ENCODE data around the gene FASLG.

Gene FASLG

GRCh38 chr1:172647110-172647564, 11.8 kb upstream of the FASLG start:
- DNase-seq: no peak

GRCh38 chr1:172647987-172648386, 10.9 kb upstream of the FASLG start:
- DNase-seq: no peak

GRCh38 chr1:172650474-172651193, 8.3 kb upstream of the FASLG start:
- DNase-seq: no peak

GRCh38 chr1:172653015-172653709, 5.7 kb upstream of the FASLG start:
- no peak for DNase-seq

- no peak for DNase-seq
Observed at GRCh38 chr1:172654535-172654934, 4.4 kb upstream of the FASLG start.

- DNase-seq: no peak
Observed at GRCh38 chr1:172656576-172656975, 2.3 kb upstream of the FASLG start.

GRCh38 chr1:172657586-172657985, 1.3 kb upstream of the FASLG start:
- no peak for DNase-seq

GRCh38 chr1:172661107-172661506, 2.2 kb downstream of the FASLG start:
- DNase-seq: no peak

GRCh38 chr1:172662464-172663109, 3.7 kb downstream of the FASLG start:
- DNase-seq: no peak

GRCh38 chr1:172663732-172664131, 4.8 kb downstream of the FASLG start:
- DNase-seq: no peak

- DNase-seq: no peak
Observed at GRCh38 chr1:172668097-172668496, 9.2 kb downstream of the FASLG start.

GRCh38 chr1:172669011-172669410, 10.1 kb downstream of the FASLG start:
- no peak for DNase-seq

- DNase-seq: no peak
Observed at GRCh38 chr1:172670316-172670715, 11.4 kb downstream of the FASLG start.

GRCh38 chr1:172670791-172671190, 11.9 kb downstream of the FASLG start:
- no peak for DNase-seq

GRCh38 chr1:172671591-172671990, 12.7 kb downstream of the FASLG start:
- DNase-seq: no peak

GRCh38 chr1:172672720-172673119, 13.8 kb downstream of the FASLG start:
- DNase-seq: no peak

- no peak for DNase-seq
Observed at GRCh38 chr1:172673761-172674160, 14.9 kb downstream of the FASLG start.

- no peak for DNase-seq
Observed at GRCh38 chr1:172674831-172675613, 16.1 kb downstream of the FASLG start.

GRCh38 chr1:172679000-172679772, 20.3 kb downstream of the FASLG start:
- no peak for DNase-seq

- DNase-seq: no peak
Observed at GRCh38 chr1:172680244-172680643, 21.3 kb downstream of the FASLG start.

- no peak for DNase-seq
Observed at GRCh38 chr1:172680733-172681275, 21.9 kb downstream of the FASLG start.

GRCh38 chr1:172682812-172683211, 23.9 kb downstream of the FASLG start:
- DNase-seq: no peak
